Measurements from ENCODE around the gene CWC27.

DNA sequence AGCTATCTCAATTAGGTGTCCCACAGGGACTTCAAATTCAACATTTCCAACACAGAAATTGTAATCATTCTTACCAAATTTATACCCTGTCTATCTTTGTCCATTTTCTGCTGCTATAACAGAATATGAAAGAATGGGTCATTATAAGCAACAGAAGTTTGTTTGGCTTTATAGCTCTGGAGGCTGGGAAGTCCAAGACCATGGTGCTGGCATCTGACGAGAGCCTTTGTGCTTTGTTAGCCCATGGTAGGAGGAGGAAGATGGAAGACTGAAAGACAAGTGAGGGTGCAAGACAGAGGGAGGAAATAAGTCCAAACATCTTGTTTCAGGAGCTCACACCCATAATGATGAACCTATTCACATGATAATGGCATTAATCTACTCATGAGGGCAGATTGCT lies 72.2 kb downstream of the CWC27 start:
- TF ChIP-seq EZH2phosphoT487 (IDR thresholded peaks at IDR 0.05; ENCODE audit: borderline replicate concordance, low read length) (no peak), EZH2 (IDR thresholded peaks at IDR 0.05; ENCODE audit: low read length, unreplicated experiment) (no peak)
- TF ChIP-seq, protein P1, sequence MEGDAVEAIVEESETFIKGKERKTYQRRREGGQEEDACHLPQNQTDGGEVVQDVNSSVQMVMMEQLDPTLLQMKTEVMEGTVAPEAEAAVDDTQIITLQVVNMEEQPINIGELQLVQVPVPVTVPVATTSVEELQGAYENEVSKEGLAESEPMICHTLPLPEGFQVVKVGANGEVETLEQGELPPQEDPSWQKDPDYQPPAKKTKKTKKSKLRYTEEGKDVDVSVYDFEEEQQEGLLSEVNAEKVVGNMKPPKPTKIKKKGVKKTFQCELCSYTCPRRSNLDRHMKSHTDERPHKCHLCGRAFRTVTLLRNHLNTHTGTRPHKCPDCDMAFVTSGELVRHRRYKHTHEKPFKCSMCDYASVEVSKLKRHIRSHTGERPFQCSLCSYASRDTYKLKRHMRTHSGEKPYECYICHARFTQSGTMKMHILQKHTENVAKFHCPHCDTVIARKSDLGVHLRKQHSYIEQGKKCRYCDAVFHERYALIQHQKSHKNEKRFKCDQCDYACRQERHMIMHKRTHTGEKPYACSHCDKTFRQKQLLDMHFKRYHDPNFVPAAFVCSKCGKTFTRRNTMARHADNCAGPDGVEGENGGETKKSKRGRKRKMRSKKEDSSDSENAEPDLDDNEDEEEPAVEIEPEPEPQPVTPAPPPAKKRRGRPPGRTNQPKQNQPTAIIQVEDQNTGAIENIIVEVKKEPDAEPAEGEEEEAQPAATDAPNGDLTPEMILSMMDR (conservative IDR thresholded peaks at IDR 0.05; ENCODE audit: low read depth, low read length), result no peak

Measured in PC-3 (cell line).